ENCODE results near the gene EEF1B2. TPM values are rescaled to one million over a fixed set of nuclear protein-coding genes. Genes with fewer than 3 reads are reported as not detected.
"Not testable (repeated sequence)": the region's sequence is repeated elsewhere in the genome, so short reads cannot be mapped to it uniquely, and the experiment has no call there.

Gene EEF1B2
- total RNA-seq = 100 to 1,000 TPM; 467 to 557 TPM

GRCh38 chr2:206159346-206160124 lies at the start of gene EEF1B2, which contains the start of gene NDUFS1:
EEF1B2 (plus strand) TSS chr2:206159895; CDS start chr2:206159980, 85 bp downstream.
NDUFS1 (minus strand) TSS chr2:206159444; CDS start chr2:206153678, 5,766 bp downstream.
- H3K36me3 ChIP-seq = peaks cover 16% of the 10 kb centered on the region
- peak within 1 kb of the TSS; percentile 90 for H3K27ac ChIP-seq
- DNase-seq = peak; percentile 97
- no peaks in the 10 kb centered on the region for H3K9me3 ChIP-seq
- H3K9ac ChIP-seq (ENCODE audit: low read depth in 2 of 2, low read length in 2 of 2) = peak within 1 kb of the TSS; percentile 72 to 96
- TF ChIP-seq CTCF (IDR thresholded peaks at IDR 0.05) = no peak
- H3K27me3 ChIP-seq = no peaks in the 10 kb centered on the region
- no peaks in the 10 kb centered on the region for H3K4me1 ChIP-seq
- intact Hi-C loops (cut with DNase I) = loop anchor here (5.0 to 10.0 kb wide), 2 partner anchors 72 to 115 kb away; partner anchors contain the start of genes INO80D and ZDBF2
- peak within 1 kb of the TSS; percentile 87 for H3K4me3 ChIP-seq

DNA sequence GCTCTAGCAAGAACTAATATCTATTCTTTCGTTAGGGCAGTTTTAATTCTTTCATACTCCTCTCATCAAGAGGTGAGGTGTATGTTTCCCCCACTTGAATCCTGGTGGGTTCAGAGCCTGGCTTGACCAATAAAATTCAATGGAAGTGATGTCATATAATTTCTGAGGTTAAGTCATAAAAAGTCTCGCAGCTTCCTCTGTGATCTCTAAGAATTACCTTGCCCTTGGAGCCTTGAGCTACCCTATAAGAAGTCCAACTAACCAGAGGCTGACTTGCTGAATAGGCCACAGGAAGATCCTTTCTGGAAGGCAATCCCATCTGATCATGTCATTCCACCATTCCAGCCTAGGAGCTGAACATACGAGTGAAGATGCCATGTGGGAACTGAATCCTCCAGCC lies 47.6 kb upstream of the EEF1B2 start:
- H3K27ac ChIP-seq = no peak overlapping the region
- H3K4me1 ChIP-seq = no peaks in the 10 kb centered on the region
- no peak for TF ChIP-seq CTCF (IDR thresholded peaks at IDR 0.05)
- DNase-seq = no peak
- no peaks in the 10 kb centered on the region for H3K36me3 ChIP-seq
- intact Hi-C loops (cut with DNase I) = no loop called here
- no peak overlapping the region for H3K9ac ChIP-seq (ENCODE audit: low read depth in 2 of 2, low read length in 2 of 2)
- H3K27me3 ChIP-seq = no peaks in the 10 kb centered on the region
- no peaks in the 10 kb centered on the region for H3K9me3 ChIP-seq
- no peak overlapping the region for H3K4me3 ChIP-seq

- Histone ChIP-seq H3K36me3 (no peaks in the 10 kb centered on the region), H3K9me3 (no peaks in the 10 kb centered on the region), H3K4me3 (no peak overlapping the region), H3K4me1 (no peaks in the 10 kb centered on the region), H3K9ac (ENCODE audit: low read depth in 2 of 2, low read length in 2 of 2) (no peak overlapping the region), H3K27ac (no peak overlapping the region), H3K27me3 (no peaks in the 10 kb centered on the region)
- no peak for DNase-seq
- intact Hi-C loops (cut with DNase I) = no loop called here
- no peak for TF ChIP-seq CTCF (IDR thresholded peaks at IDR 0.05)
These were observed 46.7 kb upstream of the EEF1B2 start for GRCh38 chr2:206112846-206113547.

DNA sequence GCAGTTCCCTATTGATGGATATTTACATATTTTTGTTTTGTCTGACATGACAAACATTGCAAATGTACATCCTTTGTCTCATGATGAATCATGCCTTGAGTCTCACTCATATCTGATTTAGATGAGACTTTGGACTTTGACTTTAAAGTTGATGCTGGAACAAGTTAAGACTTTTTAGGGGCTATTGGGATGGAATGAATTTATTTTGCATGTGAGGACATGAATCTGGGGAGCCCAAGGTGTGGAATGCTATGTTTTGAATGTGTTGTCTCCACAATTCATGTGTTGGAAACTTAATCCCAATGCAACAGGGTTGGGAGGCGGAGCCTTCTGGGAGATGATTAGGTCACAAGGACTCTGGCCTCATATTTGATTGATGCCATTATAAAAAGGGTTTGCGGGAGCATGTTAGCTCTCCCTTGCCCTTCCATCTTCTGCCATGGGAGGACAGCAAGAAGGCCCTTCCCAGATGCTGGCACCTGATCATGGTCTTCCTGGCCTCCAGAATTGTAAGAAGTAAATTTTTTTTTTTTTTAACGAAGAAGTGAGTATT lies 44.6 kb upstream of the EEF1B2 start:
- Histone ChIP-seq H3K9me3 (no peaks in the 10 kb centered on the region), H3K27ac (no peak overlapping the region), H3K9ac (ENCODE audit: low read depth in 2 of 2, low read length in 2 of 2) (no peak overlapping the region), H3K4me1 (no peaks in the 10 kb centered on the region), H3K27me3 (no peaks in the 10 kb centered on the region), H3K4me3 (no peak overlapping the region), H3K36me3 (no peaks in the 10 kb centered on the region)
- no peak for DNase-seq
- TF ChIP-seq CTCF (IDR thresholded peaks at IDR 0.05) = no peak
- intact Hi-C loops (cut with DNase I) = no loop called here

GRCh38 chr2:206116278-206116677 lies 43.4 kb upstream of the EEF1B2 start:
- Histone ChIP-seq H3K4me3 (no peak overlapping the region), H3K36me3 (peaks cover 8% of the 10 kb centered on the region), H3K4me1 (no peaks in the 10 kb centered on the region), H3K9ac (ENCODE audit: low read depth in 2 of 2, low read length in 2 of 2) (no peak overlapping the region), H3K27me3 (no peaks in the 10 kb centered on the region), H3K9me3 (no peaks in the 10 kb centered on the region), H3K27ac (no peak overlapping the region)
- intact Hi-C loops (cut with DNase I) = no loop called here
- TF ChIP-seq CTCF (IDR thresholded peaks at IDR 0.05) = no peak
- DNase-seq = no peak

DNA sequence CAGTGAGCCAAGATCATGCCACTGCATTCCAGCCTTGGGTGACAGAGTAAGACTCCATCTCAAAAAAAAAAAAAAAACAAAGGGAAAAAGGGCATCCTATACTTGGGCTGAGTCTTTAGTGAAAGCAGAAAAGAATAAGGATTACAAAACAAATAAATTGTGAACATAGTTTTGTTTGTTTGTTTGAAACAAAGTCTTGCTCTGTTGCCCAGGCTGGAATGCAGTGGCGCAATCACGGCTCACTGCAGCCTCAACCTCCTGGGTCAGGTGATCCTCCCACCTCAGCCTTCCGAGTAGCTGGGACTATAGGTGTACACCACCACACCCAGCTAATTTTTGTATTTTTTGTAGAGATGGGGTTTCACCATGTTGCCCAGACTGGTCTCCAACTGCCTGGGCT lies 37.1 kb upstream of the EEF1B2 start:
- intact Hi-C loops (cut with DNase I); H3K9ac ChIP-seq (ENCODE audit: low read depth in 2 of 2, low read length in 2 of 2); H3K27ac ChIP-seq; H3K27me3 ChIP-seq; H3K4me1 ChIP-seq; H3K4me3 ChIP-seq; DNase-seq; H3K9me3 ChIP-seq: not testable (repeated sequence)
- peaks cover 14% of the 10 kb centered on the region for H3K36me3 ChIP-seq

All from colonic mucosa (tissue), 4 donors.